Stimulated activated CD4-positive, alpha-beta T cell treated with anti-CD3 and anti-CD28 coated beads, Interleukin-2, amount 100 ng/mL, for 48 hours (primary cell): ENCODE data around the gene LVRN.

ENCODE experiments used
- DNase-seq, 2 donors: peaks; one replicate each; pipeline ENCODE4 v3.0.0-alpha.2; 2020

Gene LVRN

GRCh38 chr5:115962565-115963402 lies 509 bp downstream of the LVRN start:
- DNase-seq: no peak

DNA sequence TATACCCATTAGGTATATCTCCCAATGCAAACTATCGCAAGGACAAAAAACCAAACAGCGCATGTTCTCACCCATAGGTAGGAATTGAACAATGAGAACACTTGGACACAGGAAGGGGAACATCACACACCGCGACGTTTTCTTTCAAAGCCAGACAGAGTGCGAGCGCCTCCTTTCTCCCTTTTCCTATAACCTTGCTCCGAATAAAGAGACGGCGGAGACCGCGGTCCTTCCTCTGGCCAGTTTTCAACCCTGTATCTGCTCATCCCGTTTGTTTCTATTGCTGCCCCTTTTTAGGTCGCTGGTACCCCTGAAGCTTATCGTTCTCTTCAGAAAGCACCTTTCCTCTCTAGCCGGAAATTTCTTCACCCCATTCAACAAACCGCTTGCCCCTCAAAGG lies 1.3 kb downstream of the LVRN start:
- no peak for DNase-seq

DNA sequence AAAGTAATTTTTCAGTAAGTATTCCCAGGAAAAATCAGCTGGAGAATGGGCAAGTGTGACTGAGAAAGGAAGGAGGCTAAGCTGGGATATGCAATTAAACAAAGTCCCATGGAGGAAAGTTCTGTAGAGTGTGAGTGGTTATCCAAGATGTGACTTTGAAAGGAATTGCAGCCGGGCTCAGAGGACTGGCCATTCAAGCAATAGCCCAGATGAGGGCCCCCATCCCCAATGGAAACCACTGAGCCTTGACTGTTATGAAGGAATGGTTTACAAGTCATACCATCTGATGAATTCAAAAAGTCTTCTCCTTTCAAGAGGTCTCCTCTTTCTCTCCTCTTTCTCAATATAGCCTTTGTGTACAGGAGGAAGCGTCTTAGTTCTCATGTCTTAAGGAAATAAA lies 6.5 kb downstream of the LVRN start:
- DNase-seq: no peak

DNA sequence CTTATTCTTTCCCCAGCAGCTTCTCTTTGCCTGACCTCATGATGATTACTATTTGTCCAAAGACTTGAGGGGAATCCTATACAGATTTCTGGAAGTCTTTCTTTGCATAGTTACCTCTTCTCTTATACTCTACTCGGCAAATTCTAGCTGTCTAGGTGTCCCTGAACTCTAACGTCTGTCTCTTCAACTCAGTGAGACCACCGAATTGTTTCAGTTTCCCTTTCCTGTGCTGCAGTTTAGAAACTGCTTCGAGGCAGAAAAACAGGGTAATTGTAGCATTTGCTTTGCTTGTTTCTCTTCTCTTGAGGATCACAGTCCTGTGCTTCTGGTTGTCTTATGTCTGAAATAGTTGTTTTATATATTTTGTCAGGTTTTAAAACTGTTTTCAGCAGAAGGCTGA lies 14.8 kb downstream of the LVRN start:
- DNase-seq: no peak

DNA sequence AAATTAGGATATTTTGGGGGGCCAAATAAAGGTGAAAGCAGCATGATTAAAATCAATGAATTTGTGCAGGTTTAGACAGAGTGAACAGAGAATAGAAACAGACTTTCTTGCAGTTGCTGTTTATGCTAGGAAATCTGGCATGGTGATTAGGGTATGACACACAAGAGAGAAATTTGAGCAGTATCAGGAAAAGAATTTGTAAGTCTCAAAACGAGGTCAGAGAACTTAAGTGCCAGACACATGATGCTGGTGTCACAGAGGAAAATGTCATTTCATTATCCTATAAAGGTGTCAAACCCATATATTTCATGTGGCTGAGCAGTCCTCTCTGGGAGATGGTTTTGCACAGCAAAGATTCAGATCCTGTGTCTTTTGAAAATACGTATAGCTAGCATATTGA lies 15.7 kb downstream of the LVRN start:
- DNase-seq: no peak

- DNase-seq: no peak
Observed at GRCh38 chr5:115978779-115979178, 16.5 kb downstream of the LVRN start.

DNA sequence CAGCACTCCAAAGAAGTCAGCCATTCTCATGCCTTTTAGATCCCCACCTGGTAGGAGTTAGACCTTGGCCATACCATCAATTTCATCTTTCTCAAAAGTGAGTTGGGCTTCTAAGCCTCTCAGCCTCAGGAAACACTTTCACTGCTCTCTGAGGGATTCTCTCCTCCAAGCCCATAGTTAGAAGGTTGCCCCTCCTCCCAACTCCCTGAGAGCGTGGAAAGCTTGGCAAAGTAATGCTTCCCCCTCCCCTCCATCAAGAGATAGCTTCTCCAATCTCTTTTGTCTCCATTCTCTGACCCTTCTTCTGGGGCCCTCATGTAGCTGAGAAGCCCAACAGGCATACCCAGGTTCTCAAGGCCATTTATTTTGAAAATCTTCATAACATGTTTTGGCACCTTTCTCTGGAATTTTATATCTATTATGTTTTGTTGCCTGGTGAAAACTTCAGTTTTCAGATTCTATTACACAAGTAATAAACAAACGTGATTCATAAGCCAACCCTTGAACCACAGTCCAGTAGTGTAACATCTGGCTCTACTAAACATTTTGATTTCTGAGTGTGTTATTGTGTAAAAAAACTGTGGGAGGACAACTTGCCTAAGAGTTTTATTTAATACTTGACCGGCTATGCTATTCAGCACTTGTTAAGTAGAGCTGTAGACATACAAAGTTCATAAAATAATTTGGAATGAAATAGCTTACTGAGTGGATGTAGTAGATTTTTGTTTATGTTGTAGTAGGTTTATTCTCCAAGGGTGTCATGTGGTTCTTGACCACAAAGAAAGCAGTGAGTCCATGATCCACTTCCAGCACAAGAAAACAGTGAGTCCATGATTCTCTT lies 17.1 kb downstream of the LVRN start:
- DNase-seq: no peak

- no peak for DNase-seq
Observed at GRCh38 chr5:115983519-115983918, 21.2 kb downstream of the LVRN start.

GRCh38 chr5:115985802-115986757 lies 23.8 kb downstream of the LVRN start:
- no peak for DNase-seq

GRCh38 chr5:115988002-115988401 lies 25.7 kb downstream of the LVRN start:
- DNase-seq: no peak

DNA sequence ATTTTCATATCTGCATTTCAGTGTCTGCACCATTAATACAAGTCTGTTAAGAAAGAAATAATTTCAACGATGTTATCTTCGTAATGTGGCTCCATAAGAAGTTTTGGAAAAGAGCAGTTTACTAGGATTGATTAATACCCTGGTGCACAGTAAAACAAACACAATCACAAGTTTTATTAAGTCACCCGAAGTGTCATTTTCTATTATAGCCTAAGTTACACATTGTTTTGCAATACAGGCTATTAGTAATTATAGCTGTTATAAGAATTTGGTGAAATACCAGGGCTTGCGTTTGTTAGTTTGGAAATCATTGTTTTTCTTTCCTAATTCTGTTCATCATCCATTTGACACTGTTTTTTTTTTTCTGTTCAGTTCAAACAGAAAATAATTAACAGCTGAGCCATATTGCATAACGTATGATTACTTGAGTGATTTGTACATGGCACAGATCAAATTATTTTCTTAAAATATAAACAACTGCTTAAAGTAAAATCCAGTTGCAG lies 30.6 kb downstream of the LVRN start:
- no peak for DNase-seq

- no peak for DNase-seq
Observed at GRCh38 chr5:115995351-115995750, 33.1 kb downstream of the LVRN start.

- no peak for DNase-seq
Observed at GRCh38 chr5:116002116-116002906, 40.0 kb downstream of the LVRN start.

DNA sequence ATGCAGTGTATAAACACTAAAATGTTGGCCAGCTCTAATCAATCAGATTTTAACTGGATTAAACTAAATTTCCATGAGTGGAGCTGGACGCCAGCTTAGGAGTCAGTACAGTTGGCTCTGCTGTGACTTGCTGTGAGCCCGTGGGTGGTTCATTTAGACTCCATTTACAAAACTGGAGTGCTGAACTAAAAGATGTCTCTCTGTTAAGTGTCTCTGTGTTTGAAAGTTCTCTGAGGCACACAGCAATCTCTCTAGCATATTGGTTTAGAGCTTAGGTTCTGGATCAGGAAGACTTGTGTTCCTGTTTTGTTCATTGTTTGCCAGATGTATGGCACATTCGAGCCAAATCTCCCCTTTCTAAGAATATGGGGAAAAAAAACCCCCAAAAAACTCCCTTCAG lies 42.0 kb downstream of the LVRN start:
- DNase-seq: no peak

GRCh38 chr5:116009806-116010205 lies 47.5 kb downstream of the LVRN start:
- DNase-seq: no peak

GRCh38 chr5:116011046-116011445 lies 48.8 kb downstream of the LVRN start:
- no peak for DNase-seq

DNA sequence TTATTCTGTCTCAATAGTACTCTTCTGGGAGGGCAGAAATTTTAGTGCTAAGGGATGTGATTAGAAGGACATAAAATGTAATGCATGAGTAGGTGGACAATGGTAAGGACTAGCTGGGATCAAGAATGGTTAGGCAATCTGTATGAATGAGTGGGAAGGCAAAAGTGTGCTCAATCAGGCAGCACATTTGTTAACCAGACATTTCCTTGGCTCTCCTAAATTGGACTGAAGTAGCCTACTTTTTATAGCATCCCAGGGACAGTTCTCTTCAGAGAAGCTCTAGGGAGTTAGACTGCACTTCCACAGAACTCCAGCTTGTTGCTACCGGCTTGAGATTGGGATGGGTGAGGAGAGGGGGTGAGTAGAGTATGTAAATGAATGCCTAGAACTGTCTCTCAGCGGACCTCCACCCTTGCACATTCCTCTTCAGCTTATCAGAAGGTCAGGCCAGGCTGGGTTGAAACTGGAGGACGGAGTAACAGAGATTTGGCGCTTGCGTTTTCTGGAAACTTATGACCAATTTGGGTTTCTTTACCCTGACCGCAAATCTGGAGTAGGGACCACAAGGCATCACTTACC lies 51.0 kb downstream of the LVRN start:
- DNase-seq: no peak

DNA sequence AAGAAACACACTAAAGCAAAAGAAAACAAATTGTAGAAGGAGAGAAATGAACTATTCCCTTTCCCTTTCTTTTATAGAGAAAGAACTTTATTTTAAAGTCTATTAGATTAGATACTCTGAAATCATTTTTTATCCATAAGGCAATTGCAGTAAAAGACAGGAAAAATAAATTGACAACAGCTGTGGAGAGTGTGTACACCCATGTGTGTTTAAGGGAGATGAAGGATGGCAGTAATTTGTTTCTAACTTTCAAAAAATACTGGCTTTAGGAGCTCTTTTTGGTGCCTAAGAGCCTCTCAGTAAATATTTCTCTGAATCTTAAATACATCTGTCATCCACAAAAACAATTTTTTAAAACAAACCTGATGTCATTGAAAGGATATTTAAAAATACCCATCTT lies 51.7 kb downstream of the LVRN start:
- no peak for DNase-seq

GRCh38 chr5:116023619-116024018 lies 61.3 kb downstream of the LVRN start:
- DNase-seq: no peak

DNA sequence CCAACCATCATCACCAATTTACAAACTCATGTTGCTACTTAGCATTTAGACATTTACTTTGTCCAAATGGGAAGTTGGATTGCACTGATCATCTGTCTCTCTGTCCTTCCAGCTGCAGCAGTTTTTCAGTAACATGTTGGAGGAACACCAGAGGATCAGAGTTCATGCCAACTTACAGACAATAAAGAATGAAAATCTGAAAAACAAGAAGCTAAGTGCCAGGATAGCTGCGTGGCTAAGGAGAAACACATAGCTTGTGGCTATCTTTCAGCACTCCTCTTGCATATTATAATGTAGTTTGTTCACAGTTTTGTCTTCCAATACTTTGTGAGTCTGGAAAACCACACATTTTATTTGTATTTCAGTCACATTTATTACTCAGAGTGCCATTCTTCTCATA lies 63.6 kb downstream of the LVRN start:
- DNase-seq: no peak

DNA sequence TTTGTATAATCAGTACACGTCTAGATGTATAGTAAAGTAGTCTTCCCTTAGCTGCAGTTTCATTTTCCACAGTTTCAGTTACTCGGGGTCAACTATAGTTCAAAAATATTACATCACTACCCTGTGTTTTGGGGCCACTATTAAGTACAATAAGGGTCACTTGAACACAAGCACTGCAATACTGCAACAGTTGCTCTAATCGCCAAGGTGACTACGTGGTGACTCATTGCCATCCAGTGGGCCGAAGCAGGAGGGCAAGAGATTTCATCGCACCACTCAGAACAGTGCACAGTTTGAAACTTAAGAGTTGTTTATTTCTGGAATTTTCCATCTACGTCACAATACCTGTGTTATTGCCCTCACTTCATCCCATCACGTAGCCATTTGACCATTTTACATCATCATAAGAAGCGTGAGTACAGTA lies 69.8 kb downstream of the LVRN start, which contains the start of gene ARL14EPL:
Gene ARL14EPL (plus strand): TSS at position 379 of the 424 bp plus-strand sequence. CDS start 18,994 bp downstream, outside the sequence.
- DNase-seq: no peak
